GM23248 (cell line): ENCODE data around the gene CR1.
"Not testable (repeated sequence)": the region's sequence is repeated elsewhere in the genome, so short reads cannot be mapped to it uniquely, and the experiment has no call there.

Source experiments
- EZH2 ChIP-seq: fragments of 200-600 bp; sonication (generic); IDR thresholded peaks from 2 replicates; pipeline ENCODE4 v1.6.1; 2018; ENCODE audit warnings: antibody characterized with exemption, mild to moderate bottlenecking; ENCODE audit not compliant: insufficient read depth, poor library complexity, severe bottlenecking
- EZH2phosphoT487 ChIP-seq: fragments of 200-600 bp; sonication (generic); IDR thresholded peaks from 2 replicates; pipeline ENCODE4 v1.6.1; 2018; ENCODE audit warnings: antibody characterized with exemption, moderate library complexity, mild to moderate bottlenecking, low read depth; ENCODE audit not compliant: insufficient read depth

DNA sequence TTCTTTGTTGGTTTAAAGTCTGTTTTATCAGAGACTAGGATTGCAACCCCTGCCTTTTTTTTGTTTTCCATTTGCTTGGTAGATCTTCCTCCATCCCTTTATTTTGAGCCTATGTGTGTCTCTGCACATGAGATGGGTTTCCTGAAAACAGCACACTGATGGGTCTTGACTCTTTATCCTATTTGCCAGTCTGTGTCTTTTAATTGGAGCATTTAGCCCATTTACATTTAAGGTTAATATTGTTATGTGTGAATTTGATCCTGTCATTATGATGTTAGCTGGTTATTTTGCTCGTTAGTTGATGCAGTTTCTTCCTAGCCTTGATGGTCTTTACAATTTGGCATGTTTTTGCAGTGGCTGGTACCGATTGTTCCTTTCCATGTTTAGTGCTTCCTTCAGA lies 165.5 kb downstream of the CR1 start:
- not testable (repeated sequence) for TF ChIP-seq EZH2, EZH2phosphoT487
